AG04449 (cell line): ENCODE results near the gene CFAP141.

Source experiments
- CTCF ChIA-PET: fragments of 350-600 bp; formaldehyde crosslinking; extraction: SDS; loops from one replicate; lab custom pipeline; 2021; ENCODE audit warnings: antibody characterized with exemption; lab: Yijun Ruan, JAX
- POLR2A ChIA-PET: fragments of 400-600, 350-600 bp; formaldehyde crosslinking; extraction: SDS; loops from one replicate; lab custom pipeline; 2020; ENCODE audit warnings: antibody characterized with exemption, inconsistent platforms; lab: Yijun Ruan, JAX
- DNase-seq: peaks from one replicate; pipeline ENCODE4 v3.0.0-alpha.2; 2010; ENCODE audit warnings: low read depth, low spot score
- H3K4me3 ChIP-seq: 2 replicates; pipeline ENCODE4 v1.5.1; 2011; ENCODE audit warnings: low read depth, mild to moderate bottlenecking, control low read depth, low read length
- TF ChIP-seq, protein P1 (sequence below): IDR thresholded peaks from one replicate; pipeline ENCODE4 v1.5.1; 2011; ENCODE audit warnings: mild to moderate bottlenecking, moderate library complexity, low read length, control low read depth, inconsistent platforms; ENCODE audit not compliant: insufficient read depth; ENCODE audit errors: missing control alignments

CFAP141 gene

DNA sequence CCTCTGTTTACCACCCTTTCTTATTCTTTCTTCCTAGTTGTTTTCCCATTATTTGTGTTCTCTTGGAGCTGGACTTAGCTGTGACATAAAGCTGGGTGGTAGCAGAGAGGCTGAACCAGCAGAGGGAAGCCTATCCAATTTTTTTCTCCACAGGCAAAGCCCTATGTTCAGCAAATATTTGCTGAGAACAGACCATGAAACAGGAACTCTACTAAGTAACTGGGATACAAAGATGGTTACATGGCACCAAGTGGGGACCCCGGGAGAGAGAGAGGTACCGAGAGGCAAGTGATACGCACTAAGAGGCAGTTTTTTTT lies 6.6 kb downstream of the CFAP141 start:
- TF ChIP-seq, protein P1, sequence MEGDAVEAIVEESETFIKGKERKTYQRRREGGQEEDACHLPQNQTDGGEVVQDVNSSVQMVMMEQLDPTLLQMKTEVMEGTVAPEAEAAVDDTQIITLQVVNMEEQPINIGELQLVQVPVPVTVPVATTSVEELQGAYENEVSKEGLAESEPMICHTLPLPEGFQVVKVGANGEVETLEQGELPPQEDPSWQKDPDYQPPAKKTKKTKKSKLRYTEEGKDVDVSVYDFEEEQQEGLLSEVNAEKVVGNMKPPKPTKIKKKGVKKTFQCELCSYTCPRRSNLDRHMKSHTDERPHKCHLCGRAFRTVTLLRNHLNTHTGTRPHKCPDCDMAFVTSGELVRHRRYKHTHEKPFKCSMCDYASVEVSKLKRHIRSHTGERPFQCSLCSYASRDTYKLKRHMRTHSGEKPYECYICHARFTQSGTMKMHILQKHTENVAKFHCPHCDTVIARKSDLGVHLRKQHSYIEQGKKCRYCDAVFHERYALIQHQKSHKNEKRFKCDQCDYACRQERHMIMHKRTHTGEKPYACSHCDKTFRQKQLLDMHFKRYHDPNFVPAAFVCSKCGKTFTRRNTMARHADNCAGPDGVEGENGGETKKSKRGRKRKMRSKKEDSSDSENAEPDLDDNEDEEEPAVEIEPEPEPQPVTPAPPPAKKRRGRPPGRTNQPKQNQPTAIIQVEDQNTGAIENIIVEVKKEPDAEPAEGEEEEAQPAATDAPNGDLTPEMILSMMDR: peak; percentile 8
- no peak for DNase-seq
- ChIA-PET CTCF (interaction anchor here (0.6 to 3.8 kb wide), 23 partner anchors 8 to 269 kb away, joined by 3 to 30 read pairs (median 4); partner anchors contain the start of genes ATP8B2, HAX1 and UBAP2L), POLR2A (interaction anchor here (0.6 kb wide), 1 partner anchor 204 kb away, joined by 3 read pairs; no protein-coding TSS in a partner anchor)
- no peak overlapping the region for H3K4me3 ChIP-seq

DNA sequence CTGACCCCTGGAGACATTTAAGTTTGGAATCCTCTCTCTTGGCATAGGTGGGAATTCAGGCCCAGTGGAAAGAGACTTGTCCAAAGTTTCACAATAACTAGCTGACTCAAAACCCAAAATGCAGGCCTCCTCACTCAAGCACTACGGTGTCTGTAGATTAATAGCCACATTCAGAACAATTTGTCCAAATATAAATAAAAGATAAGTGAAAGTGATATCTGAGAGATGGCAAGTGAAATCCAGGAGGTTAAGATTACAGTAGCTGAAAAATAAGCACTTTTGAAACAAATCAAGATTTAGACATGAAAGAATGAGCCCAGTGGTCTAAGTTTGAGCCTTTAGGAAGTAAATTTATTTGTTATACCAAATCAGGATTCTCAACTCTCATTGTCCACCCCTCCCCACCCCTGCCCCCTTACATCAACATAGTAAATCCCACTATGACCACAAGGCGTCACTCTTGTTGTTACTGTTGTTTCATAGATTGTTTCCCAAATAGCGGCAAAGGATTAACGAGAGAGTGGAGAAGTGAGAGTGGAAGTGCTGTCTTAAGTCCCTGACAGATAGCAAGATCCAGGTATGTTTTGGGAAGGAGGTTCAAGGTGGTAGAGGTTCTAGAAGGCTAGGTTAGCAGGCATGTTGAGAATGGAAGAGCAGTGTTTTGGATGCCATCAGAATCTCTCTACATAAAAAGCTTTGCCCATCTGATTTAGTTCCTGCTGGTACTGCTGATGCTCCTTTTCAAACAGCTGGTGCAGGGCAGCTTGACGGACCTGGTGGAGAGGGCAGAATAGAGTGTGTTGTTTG lies 7.2 kb downstream of the CFAP141 start:
- POLR2A ChIA-PET: interaction anchor here (0.6 kb wide), 1 partner anchor 204 kb away, joined by 3 read pairs; no protein-coding TSS in a partner anchor
- no peak overlapping the region for H3K4me3 ChIP-seq
- TF ChIP-seq, protein P1: peak; percentile 51
- DNase-seq: no peak
- CTCF ChIA-PET: interaction anchor here (0.6 to 3.8 kb wide), 26 partner anchors 8 to 269 kb away, joined by 3 to 30 read pairs (median 4); partner anchors contain the start of genes ATP8B2, HAX1 and UBAP2L

DNA sequence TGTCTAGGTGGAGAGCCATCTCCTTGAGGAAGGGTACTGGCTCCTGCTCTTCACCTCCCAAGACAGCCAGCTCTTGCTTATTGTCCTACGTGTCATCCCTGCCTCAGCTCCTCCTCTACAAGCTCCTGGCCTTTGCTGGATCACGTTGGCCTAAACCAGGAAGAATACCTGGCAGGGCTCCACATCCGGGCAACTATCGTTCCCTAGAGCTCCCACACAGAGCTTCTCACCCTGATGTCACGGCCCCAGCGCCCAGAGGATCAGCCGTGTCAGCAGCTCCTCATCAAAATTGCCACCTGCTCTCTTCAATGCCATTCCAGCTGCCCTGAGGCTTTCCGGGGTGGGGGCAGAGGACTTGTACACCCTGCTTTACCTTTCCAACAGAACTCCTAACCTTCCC lies 12.3 kb downstream of the CFAP141 start:
- ChIA-PET POLR2A (no interaction called here), CTCF (interaction anchor here (0.8 to 2.3 kb wide), 4 partner anchors 13 to 142 kb away, joined by 3 to 6 read pairs (median 3); no protein-coding TSS in a partner anchor)
- DNase-seq: no peak
- H3K4me3 ChIP-seq: no peak overlapping the region
- TF ChIP-seq, protein P1: no peak

DNA sequence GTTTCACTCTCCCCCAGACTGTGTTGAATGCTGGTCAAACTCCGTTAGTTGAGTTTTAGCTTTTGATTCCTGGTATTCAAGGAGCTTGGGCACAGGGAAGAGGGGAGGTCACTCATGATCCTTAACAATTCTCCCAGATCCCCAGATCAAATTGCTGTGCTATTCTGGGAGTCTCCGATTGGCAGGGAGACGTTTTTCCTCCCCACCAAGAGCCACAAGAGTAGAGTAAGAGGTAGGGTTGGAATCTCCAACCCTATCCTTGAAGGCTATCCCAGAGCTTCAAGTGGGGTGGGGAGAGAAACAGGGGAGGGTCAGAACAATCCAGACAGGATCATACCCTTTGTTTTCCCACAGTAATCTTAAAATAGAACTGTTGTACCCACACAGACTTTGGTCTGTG lies 13.7 kb downstream of the CFAP141 start:
- POLR2A ChIA-PET: no interaction called here
- TF ChIP-seq, protein P1: no peak
- no peak for DNase-seq
- CTCF ChIA-PET: interaction anchor here (1.4 kb wide), 1 partner anchor 11 kb away, joined by 3 read pairs; no protein-coding TSS in a partner anchor
- no peak overlapping the region for H3K4me3 ChIP-seq

DNA sequence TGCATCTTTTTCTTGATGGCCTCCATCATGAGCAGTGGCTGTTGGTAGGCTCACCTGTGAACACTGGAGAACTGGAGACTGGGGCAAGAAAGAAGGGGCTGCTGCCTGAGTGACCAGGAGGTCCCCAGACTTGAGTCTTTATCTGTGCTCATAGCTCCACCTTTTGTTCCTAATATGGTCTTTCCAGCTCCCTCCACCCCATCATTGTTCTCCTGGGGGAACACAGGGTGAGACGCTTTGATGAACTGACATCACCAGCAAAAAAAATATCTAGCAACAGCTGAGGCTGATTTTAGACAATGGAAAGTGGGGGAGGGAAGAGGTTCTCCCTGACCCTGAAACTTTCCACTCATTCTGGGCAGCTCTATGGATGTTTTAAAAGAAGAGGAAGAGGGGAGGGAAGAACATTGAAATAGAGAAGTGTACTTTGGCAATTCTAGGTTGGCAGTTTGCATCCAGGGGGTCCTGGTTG lies 14.1 kb downstream of the CFAP141 start, which contains the start of gene TPM3:
TSS of gene TPM3 (minus strand) at position 111 of the 472 bp plus-strand sequence. CDS start at position 29, 82 bp downstream.
- no peak within 1 kb of the TSS for H3K4me3 ChIP-seq
- POLR2A ChIA-PET: no interaction called here
- TF ChIP-seq, protein P1: no peak
- CTCF ChIA-PET: interaction anchor here (1.4 kb wide), 1 partner anchor 11 kb away, joined by 3 read pairs; no protein-coding TSS in a partner anchor
- no peak for DNase-seq

DNA sequence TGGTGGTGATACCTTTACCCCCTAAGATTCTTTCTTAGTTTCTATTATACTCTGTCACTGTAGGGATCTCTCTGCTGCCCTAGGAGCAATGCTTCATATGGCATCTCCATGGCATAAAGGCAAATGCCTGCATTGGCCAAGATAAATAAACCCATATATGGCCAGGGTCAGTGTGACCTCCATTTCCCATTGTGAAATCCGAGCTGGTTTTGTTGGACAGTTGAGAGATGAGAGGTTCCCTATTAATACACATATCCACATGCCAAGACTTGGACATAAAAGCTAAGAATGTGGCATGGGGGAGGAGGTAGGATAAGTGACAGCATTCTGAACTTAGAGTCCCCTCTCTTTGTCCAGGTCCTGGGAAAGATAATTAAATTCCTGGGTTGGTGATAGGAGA lies 15.6 kb downstream of the CFAP141 start:
- no peak for DNase-seq
- ChIA-PET POLR2A (no interaction called here), CTCF (interaction anchor here (0.9 kb wide), 2 partner anchors 8 to 9 kb away, joined by 4 read pairs; no protein-coding TSS in a partner anchor)
- no peak overlapping the region for H3K4me3 ChIP-seq
- TF ChIP-seq, protein P1: no peak
